HG02943 (cell line): ENCODE measurements around the gene LRRC28.

Experiments used
- ATAC-seq: cut with Tn5 transposase; IDR thresholded peaks from one replicate; pipeline ENCODE4 v1.9.1; 2021; ENCODE audit warnings: mild to moderate bottlenecking, low read depth, moderate library complexity; ENCODE audit not compliant: unreplicated experiment

The LRRC28 gene

DNA sequence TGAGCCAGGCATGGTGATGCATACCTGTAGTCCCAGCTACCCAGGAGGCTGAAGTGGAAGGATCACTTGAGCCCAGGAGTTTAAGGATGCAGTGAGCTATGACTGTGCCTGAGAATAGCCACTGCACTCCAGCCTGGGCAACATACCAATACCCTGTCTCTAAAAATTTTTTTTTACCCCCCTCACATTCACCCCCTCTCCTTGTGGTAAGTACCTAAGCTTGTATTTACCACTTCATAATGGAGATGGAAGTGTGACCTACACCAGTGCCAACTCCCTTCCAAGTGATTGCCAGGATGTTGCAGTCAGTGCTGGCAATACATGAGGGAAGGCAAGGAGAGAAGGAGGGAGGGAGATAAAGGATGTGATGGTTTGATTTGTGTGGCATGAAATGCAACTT is 84.2 kb downstream of the LRRC28 start:
- no peak for ATAC-seq

- no peak for ATAC-seq
Measured at GRCh38 chr15:99336794-99337193, 85.5 kb downstream of the LRRC28 start.

DNA sequence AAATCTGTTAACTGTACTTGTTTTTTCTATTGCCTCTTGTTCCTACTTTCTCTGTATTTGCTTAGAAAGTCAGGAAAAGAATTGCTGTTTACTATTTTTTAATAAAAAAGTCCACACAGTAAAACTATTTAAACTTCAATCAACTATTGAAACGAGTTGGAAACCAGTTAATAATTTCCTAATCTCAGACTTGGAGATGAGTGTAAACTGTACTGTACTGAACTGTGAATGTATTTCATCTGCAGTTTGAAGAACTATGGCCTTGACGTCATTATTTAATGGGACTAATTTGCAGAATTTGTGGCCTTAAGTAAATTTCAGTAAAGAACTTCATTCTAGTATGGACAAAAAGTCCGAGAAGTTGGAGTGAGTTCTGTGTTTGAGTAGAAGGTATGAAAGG is 89.1 kb downstream of the LRRC28 start:
- ATAC-seq: no peak

GRCh38 chr15:99341786-99342185 is 90.5 kb downstream of the LRRC28 start:
- ATAC-seq: no peak

DNA sequence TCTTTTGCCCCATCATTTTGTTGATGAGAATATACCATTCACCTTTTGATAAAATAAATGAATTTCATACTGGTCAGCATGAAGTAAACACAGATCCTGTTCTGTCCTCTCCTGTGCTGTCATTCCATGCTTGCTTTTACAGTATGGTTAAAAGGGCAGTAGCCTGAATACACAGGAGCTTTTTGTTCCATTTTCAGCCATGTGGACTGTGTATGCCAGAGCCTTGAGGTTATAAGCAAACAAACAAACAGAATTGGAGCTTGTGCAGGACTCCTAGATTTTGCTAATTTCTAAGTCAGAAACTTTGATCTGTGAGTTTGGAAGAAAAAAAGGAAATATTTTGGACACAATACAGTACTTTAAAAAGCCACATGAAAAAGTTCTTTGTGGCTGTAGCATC is 91.9 kb downstream of the LRRC28 start:
- no peak for ATAC-seq

- peak; percentile 61 for ATAC-seq
Measured at GRCh38 chr15:99343881-99344551, 92.7 kb downstream of the LRRC28 start.

GRCh38 chr15:99344639-99345038 is 93.4 kb downstream of the LRRC28 start:
- no peak for ATAC-seq

DNA sequence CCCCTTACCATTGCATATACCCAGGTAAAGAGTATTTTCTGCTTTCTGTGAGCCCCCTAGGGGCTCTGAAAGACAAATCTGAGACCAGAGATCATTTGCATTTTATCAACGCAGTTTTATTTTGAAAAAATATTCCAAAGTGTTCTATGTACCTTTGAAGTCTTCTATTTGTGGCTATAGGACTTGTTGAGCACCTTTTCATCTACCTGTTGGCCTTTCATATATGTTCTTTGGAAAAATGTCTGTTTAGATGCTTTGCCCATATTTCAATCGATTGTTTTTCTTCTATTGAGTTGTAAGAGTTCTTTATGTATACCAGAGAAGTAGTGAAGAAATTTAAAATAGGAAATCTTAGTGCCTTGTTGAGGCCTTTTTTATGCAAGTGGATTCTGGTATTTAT is 94.0 kb downstream of the LRRC28 start:
- ATAC-seq: no peak

GRCh38 chr15:99345832-99346462 is 94.7 kb downstream of the LRRC28 start:
- ATAC-seq: no peak

GRCh38 chr15:99347574-99347973 is 96.3 kb downstream of the LRRC28 start:
- ATAC-seq: no peak

GRCh38 chr15:99348412-99348811 is 97.1 kb downstream of the LRRC28 start:
- ATAC-seq: no peak

- no peak for ATAC-seq
Measured at GRCh38 chr15:99350408-99350807, 99.1 kb downstream of the LRRC28 start.

DNA sequence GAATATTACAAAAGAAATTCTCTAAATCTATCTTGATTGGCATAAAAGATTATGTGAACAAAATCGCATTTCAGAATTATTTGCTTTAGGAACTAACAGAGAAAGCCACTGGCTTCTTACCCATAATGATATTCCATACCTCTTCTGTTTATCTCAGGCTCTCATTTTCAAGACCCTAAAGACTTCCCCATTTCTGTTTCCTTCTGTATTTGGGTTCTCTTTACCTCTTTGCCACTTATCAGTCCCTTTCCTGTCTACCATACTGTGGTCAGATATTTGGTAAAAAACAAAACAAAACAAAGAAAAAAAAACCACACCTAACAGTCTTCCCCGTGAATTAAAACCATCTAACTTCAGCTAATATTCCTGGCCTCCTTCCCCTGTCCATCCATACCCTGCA is 108.5 kb downstream of the LRRC28 start:
- ATAC-seq: no peak

DNA sequence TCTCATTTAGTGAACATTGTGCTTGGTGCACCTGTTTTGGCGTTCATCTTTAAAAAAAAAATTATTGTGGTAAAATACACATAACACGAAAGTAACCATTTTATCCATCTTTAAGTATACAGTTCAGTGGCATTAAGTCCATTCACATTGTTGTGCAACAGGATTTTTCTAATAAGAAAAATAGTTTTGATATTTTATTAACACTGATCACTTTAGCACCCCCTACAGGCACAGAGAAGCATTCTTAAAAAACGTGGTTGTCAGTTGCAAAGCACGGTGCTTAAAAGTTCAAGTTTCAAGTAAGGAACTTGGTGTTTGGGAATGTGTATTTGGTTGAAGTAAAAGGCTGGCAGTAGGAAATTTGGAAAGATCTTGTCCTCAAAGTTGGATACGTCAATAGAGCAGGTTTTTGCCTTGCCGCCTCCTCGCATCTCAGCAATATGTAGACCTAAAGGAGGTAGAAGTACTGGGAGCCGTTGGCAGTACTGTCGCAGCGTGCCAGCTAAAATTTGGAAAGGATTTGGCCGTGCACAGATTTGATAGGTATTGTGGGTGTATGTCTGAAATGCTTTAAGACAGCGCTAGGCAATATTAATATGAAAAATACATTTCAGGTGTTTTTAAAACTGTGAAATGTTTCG is 110.4 kb downstream of the LRRC28 start:
- no peak for ATAC-seq

GRCh38 chr15:99365242-99365641 is 114.0 kb downstream of the LRRC28 start:
- ATAC-seq: peak; percentile 82

GRCh38 chr15:99366013-99366412 is 114.7 kb downstream of the LRRC28 start:
- no peak for ATAC-seq

GRCh38 chr15:99368743-99369142 is 117.5 kb downstream of the LRRC28 start:
- ATAC-seq: no peak

DNA sequence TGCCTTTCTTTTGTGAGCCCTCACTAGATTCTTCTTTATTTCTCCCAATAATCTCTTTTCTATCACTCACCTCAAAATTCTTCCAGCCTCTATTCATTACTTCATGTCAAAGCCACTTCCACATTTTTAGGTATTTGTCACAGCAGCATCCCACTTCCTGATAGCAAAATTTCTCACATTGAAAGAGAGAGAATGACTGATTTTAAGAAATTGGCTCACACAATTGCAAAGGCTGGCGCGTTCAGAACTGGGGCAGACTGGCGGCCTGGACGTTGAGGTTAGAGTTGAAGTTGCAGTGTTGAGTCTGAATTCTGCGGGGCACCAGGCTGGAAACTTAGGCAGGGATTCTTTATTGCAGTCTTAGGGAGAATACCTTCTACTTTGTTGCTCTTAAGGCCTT is 117.9 kb downstream of the LRRC28 start:
- no peak for ATAC-seq

DNA sequence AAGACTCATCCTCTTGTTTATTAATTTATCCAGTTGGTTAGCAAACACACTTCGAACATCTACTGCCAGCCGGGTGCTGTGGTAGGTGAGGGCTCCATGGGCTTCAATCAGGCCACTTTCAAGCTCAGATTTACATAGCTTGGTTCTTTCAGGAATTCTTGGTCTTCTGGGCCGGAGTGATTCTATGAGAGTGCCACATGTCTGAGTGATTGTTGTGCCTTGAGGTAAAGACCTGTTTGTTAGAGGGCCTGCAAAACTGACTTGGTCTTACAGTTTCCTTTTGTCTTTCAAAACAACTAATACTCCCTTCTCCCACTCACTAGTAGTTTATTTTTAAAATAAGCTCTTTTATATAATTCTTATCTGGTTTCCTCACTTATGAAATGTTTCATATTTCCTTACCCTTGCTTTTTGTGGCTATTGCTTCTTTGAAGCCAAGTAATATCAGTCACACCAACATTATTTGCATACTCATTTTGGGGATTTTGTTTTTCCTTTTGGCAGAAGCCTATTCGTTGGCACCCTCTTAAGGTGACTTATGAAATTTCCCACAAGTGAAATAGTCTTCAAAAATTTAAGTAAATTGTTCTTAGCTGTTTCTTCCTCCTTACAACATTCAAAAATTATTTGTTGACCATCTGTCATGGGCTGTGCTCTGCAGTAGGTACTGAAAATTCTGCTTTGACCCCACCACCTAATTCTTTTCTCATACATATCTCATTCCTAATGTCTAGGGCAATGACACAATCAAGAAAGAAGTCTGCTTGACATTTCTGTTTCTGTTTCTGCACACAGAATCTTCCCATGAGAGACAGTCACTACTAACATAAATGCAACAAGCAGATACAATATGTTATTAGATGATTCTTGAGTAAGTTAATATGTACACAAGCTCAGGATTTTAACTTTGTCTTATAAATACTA is 120.2 kb downstream of the LRRC28 start:
- peak; percentile 86 for ATAC-seq

- no peak for ATAC-seq
Measured at GRCh38 chr15:99385005-99385669, 133.9 kb downstream of the LRRC28 start.
